GM06990 (cell line): ENCODE data around the gene LHX2.

Experiments used
- DNase-seq: peaks from one replicate; pipeline ENCODE4 v3.0.0-alpha.2; 2011; ENCODE audit not compliant: insufficient read length; ENCODE audit errors: extremely low read depth
- H3K27me3 ChIP-seq: replicated peaks from 2 replicates; pipeline ENCODE4 v1.6.0; 2011; ENCODE audit warnings: low read length; ENCODE audit not compliant: control insufficient read depth, insufficient read depth
- H3K36me3 ChIP-seq: 2 replicates; pipeline ENCODE4 v1.5.1; 2011; ENCODE audit warnings: low read length; ENCODE audit not compliant: control insufficient read depth, insufficient read depth
- H3K4me3 ChIP-seq: replicated peaks from 2 replicates; pipeline ENCODE4 v1.5.1; 2011; ENCODE audit warnings: low read depth, mild to moderate bottlenecking, control low read depth, low read length
- TF ChIP-seq, protein P1 (sequence below): IDR thresholded peaks from 2 replicates; pipeline ENCODE4 v1.5.1; 2011; ENCODE audit warnings: low read length, control low read depth, mild to moderate bottlenecking, inconsistent platforms; ENCODE audit not compliant: insufficient read depth, poor library complexity, severe bottlenecking

The LHX2 gene

GRCh38 chr9:124005029-124005771 lies 6.4 kb upstream of the LHX2 start:
- TF ChIP-seq, protein P1, sequence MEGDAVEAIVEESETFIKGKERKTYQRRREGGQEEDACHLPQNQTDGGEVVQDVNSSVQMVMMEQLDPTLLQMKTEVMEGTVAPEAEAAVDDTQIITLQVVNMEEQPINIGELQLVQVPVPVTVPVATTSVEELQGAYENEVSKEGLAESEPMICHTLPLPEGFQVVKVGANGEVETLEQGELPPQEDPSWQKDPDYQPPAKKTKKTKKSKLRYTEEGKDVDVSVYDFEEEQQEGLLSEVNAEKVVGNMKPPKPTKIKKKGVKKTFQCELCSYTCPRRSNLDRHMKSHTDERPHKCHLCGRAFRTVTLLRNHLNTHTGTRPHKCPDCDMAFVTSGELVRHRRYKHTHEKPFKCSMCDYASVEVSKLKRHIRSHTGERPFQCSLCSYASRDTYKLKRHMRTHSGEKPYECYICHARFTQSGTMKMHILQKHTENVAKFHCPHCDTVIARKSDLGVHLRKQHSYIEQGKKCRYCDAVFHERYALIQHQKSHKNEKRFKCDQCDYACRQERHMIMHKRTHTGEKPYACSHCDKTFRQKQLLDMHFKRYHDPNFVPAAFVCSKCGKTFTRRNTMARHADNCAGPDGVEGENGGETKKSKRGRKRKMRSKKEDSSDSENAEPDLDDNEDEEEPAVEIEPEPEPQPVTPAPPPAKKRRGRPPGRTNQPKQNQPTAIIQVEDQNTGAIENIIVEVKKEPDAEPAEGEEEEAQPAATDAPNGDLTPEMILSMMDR: no peak
- no peak for DNase-seq
- H3K4me3 ChIP-seq: no peak overlapping the region
- no peaks in the 10 kb centered on the region for H3K36me3 ChIP-seq
- H3K27me3 ChIP-seq: no peaks in the 10 kb centered on the region; the same call in 1 of the 2 replicates

DNA sequence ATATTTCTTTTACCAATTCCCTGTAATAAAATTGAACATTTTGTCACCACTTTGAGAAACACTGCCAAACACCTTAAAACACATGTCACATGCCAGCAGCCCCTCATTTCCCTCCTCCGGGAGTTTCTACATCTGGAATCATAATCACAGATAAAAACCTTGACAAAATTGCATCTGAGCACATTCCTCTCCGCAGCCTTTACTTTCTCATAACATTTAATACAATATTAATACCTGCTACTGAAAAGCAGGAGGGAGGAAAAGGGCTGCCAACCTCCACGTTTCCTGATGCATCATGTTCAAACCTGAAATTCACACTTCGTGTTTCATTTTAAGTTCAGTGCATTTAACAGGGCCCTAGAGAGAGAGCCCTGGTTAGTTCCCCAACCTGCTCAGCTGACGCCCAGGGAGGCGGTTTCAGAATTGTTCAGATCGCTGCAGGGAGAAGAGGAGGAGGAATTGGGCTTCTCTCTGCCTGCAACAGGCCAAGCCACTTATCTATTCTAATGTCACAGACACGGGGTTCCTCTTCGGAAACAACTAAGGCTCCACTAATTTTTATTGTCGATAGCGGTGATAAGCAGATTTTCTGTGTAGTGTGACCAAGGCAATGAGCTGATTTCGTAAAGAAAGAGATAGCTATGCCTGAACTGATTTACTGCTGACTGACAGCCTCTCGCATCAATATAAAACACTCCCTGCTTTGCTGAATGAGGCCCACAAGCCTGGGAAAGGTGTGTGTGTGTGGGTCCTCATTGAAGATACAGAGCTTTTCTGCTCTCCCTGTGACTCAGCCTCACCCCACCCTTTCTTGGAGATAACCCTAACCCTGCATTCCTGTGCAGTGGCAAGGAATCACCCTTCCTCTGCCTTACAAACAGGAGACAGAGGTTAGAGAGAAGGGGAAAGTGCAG lies 4.9 kb upstream of the LHX2 start:
- TF ChIP-seq, protein P1: no peak
- H3K4me3 ChIP-seq: no peak overlapping the region
- H3K27me3 ChIP-seq: no peaks in the 10 kb centered on the region; the same call in 1 of the 2 replicates
- H3K36me3 ChIP-seq: no peaks in the 10 kb centered on the region
- no peak for DNase-seq

- TF ChIP-seq, protein P1: no peak
- Histone ChIP-seq H3K36me3 (no peaks in the 10 kb centered on the region), H3K27me3 (no peaks in the 10 kb centered on the region; the same call in 1 of the 2 replicates), H3K4me3 (peak overlapping the region; percentile 46)
- no peak for DNase-seq
Observed at GRCh38 chr9:124007565-124008302, 3.8 kb upstream of the LHX2 start.

DNA sequence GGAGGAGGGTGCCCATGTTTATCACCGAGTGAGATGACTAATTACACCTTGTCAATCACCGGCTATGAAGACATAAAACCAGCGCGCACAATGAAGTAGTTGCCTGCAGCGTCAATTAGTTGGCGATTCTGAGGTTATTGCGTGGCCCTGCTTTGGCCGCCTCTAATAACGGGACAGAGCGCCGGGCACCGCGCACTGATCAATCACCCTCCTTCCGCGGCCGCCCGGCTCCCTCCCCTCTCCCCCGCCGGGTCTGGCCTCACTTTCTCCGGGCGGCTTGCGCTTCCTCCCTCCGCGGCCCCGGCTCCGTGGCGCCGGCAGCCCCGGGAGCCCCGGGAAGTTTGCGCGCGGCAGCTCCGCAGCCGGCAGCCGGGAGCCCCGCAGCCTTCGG lies 3.3 kb upstream of the LHX2 start:
- no peaks in the 10 kb centered on the region; the same call in 1 of the 2 replicates for H3K27me3 ChIP-seq
- TF ChIP-seq, protein P1: no peak
- no peaks in the 10 kb centered on the region for H3K36me3 ChIP-seq
- peak overlapping the region; percentile 46 for H3K4me3 ChIP-seq
- no peak for DNase-seq

DNA sequence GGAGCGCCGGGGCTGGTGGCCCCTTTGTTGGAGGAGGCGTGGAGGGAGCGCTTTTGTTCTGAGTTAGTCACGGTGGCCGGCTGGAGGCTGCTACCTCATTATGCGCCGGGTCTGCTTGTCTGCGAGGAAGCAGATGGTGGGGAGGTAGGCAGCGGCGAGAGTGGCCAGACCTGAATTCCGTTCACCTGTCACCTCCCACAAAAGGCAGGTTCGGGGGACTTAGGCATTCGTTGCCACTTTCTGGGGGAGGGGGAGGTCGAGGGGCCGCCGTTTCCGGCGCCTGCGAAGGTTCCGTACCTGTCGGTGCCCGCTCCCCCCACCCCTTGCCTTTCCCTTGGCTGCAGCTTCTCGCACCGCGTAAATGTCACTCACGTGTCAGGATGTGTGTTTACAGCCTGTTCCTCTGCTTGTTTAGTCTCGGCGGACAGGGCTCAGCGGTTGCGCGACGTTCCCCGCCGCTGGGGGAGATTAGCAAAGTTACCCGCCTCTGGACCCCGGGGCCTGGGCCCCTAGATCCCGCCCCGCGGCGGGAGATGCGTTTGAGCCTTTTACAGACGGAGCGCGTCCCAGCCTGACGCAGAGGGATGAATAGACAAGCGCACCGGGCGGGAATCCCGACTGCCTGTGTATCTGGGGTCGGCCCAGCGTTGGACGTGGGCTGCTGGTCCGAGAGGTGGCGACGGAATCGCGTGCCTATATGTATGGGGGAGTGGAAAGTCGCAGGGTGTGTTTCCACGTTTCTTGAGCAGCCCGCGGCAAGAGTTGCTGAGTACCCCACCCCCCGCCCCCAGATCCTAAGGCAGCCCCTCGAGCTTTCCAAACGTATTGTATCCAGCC lies 2.7 kb upstream of the LHX2 start:
- Histone ChIP-seq H3K27me3 (no peaks in the 10 kb centered on the region; the same call in none of the 2 replicates), H3K36me3 (no peaks in the 10 kb centered on the region), H3K4me3 (peak overlapping the region; percentile 46)
- peak; percentile 71 for DNase-seq
- TF ChIP-seq, protein P1: no peak
